ENCODE results near the gene PIRT.
"Not testable (repeated sequence)": the region's sequence is repeated elsewhere in the genome, so short reads cannot be mapped to it uniquely, and the experiment has no call there.

PIRT gene

GRCh38 chr17:10837921-10838320 is at the start of gene PIRT:
Gene PIRT (minus strand): TSS chr17:10838087. CDS start chr17:10825645, 12,442 bp downstream.
- Histone ChIP-seq H3K27me3 (ENCODE audit: control insufficient read depth, insufficient read depth, low read length) (no peaks in the 10 kb centered on the region), H3K4me3 (ENCODE audit: low read depth, low read length) (no peak within 1 kb of the TSS), H3K27ac (ENCODE audit: low read depth, low read length) (no peak within 1 kb of the TSS), H3K9me3 (ENCODE audit: control insufficient read depth, insufficient read depth, low read depth, low read length) (no peaks in the 10 kb centered on the region), H3K9ac (ENCODE audit: low read length) (no peak within 1 kb of the TSS), H3K4me1 (ENCODE audit: control insufficient read depth, insufficient read depth, low read length) (peaks cover 3% of the 10 kb centered on the region; the same call in 1 of the 2 replicates), H3K36me3 (ENCODE audit: control insufficient read depth, insufficient read depth, low read length) (no peaks in the 10 kb centered on the region)

DNA sequence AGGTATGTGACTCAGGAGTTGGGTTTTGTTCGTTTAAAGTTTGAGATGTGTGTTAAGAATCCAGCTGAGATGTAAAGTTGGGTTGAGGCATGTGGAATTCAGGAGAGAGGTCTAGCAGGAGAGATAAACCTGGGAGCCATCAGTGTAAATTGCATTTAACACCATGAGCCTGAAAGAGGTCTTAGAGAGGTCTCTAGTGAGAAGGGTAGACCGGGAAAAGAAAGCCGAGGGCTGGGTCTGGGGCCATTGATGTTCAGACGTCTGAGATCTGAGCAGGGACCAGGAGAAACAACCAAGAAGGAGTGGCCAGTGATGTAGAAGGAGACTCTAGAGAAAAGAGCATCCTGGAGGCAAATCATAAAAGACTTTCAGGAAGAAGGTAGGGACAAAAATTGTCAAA is 44.1 kb upstream of the PIRT start:
- no peaks in the 10 kb centered on the region for H3K4me1 ChIP-seq (ENCODE audit: control insufficient read depth, insufficient read depth, low read length)
- H3K27me3 ChIP-seq (ENCODE audit: control insufficient read depth, insufficient read depth, low read length): peaks cover 3% of the 10 kb centered on the region; the same call in 1 of the 2 replicates
- H3K9me3 ChIP-seq (ENCODE audit: control insufficient read depth, insufficient read depth, low read depth, low read length): no peaks in the 10 kb centered on the region
- no peak overlapping the region for H3K27ac ChIP-seq (ENCODE audit: low read depth, low read length)
- no peak overlapping the region for H3K9ac ChIP-seq (ENCODE audit: low read length)
- H3K36me3 ChIP-seq (ENCODE audit: control insufficient read depth, insufficient read depth, low read length): no peaks in the 10 kb centered on the region
- no peak overlapping the region for H3K4me3 ChIP-seq (ENCODE audit: low read depth, low read length)

DNA sequence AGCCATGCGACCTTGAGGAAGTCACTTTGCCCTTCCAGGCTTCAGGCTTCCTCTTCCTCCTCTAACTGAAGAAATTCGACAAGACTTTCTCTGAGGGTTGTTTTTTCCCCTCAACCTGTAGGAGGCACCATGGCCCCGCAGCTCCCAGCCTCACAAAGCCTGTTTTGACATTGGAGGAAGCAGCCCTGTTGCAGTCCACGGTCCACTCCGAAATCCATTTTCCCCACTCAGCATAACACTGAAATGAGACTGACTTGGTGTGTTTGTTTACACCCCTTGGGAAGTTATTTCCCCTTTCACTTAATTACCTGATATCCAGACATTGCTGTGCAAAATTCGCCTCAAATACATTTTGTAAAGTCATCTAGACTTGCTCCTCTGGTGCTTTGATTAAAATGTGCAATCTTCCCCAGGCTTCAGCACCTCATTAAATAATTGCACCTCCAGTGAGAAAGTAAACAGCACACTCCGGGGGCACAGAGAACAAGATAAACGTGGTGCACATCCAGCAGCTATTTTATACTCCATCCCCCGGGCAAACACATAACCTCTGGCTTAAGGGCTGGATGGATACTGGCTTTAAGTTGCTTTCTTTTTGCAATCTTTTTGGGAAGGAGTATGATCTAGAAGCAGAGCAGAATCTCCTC is 41.4 kb upstream of the PIRT start:
- Histone ChIP-seq H3K36me3 (ENCODE audit: control insufficient read depth, insufficient read depth, low read length) (no peaks in the 10 kb centered on the region), H3K9me3 (ENCODE audit: control insufficient read depth, insufficient read depth, low read depth, low read length) (no peaks in the 10 kb centered on the region), H3K4me1 (ENCODE audit: control insufficient read depth, insufficient read depth, low read length) (no peaks in the 10 kb centered on the region), H3K4me3 (ENCODE audit: low read depth, low read length) (no peak overlapping the region), H3K27ac (ENCODE audit: low read depth, low read length) (no peak overlapping the region), H3K27me3 (ENCODE audit: control insufficient read depth, insufficient read depth, low read length) (peaks cover 3% of the 10 kb centered on the region; the same call in 1 of the 2 replicates), H3K9ac (ENCODE audit: low read length) (no peak overlapping the region)

GRCh38 chr17:10875984-10876555 is 38.2 kb upstream of the PIRT start:
- Histone ChIP-seq H3K27me3 (ENCODE audit: control insufficient read depth, insufficient read depth, low read length) (no peaks in the 10 kb centered on the region), H3K27ac (ENCODE audit: low read depth, low read length) (no peak overlapping the region), H3K9ac (ENCODE audit: low read length) (no peak overlapping the region), H3K4me3 (ENCODE audit: low read depth, low read length) (no peak overlapping the region), H3K4me1 (ENCODE audit: control insufficient read depth, insufficient read depth, low read length) (no peaks in the 10 kb centered on the region), H3K9me3 (ENCODE audit: control insufficient read depth, insufficient read depth, low read depth, low read length) (no peaks in the 10 kb centered on the region), H3K36me3 (ENCODE audit: control insufficient read depth, insufficient read depth, low read length) (no peaks in the 10 kb centered on the region)

DNA sequence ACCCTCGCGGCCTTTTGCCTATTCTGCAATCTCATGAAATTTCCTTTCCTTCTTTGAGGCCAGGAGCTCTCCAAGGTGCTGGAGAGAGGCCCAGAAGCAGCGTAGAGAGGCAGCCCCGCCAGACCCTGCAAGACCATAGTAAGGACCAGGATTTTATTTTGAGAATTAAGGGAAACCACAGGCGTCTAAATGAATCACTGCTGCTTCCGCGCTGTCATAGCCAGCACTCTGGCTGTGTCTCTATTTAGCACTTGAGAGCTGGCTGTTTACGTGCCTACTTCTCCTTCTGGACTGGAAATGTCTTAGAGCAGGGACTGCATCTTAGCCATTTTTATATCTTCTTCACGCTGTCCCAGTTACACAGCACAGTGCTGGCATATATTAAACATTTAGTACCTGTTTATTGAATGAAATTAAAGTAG is 37.6 kb upstream of the PIRT start:
- no peaks in the 10 kb centered on the region for H3K9me3 ChIP-seq (ENCODE audit: control insufficient read depth, insufficient read depth, low read depth, low read length)
- H3K27me3 ChIP-seq (ENCODE audit: control insufficient read depth, insufficient read depth, low read length): 0 out of 2 replicates have a peak, but pooled peaks cover 4% of the 10 kb centered on the region
- H3K9ac ChIP-seq (ENCODE audit: low read length): no peak overlapping the region
- H3K4me3 ChIP-seq (ENCODE audit: low read depth, low read length): no peak overlapping the region
- no peaks in the 10 kb centered on the region for H3K36me3 ChIP-seq (ENCODE audit: control insufficient read depth, insufficient read depth, low read length)
- no peaks in the 10 kb centered on the region for H3K4me1 ChIP-seq (ENCODE audit: control insufficient read depth, insufficient read depth, low read length)
- no peak overlapping the region for H3K27ac ChIP-seq (ENCODE audit: low read depth, low read length)

- H3K36me3 ChIP-seq (ENCODE audit: control insufficient read depth, insufficient read depth, low read length): no peaks in the 10 kb centered on the region
- no peak overlapping the region for H3K9ac ChIP-seq (ENCODE audit: low read length)
- H3K27ac ChIP-seq (ENCODE audit: low read depth, low read length): no peak overlapping the region
- H3K27me3 ChIP-seq (ENCODE audit: control insufficient read depth, insufficient read depth, low read length): peaks cover 9% of the 10 kb centered on the region; the same call in 1 of the 2 replicates
- H3K4me1 ChIP-seq (ENCODE audit: control insufficient read depth, insufficient read depth, low read length): no peaks in the 10 kb centered on the region
- no peak overlapping the region for H3K4me3 ChIP-seq (ENCODE audit: low read depth, low read length)
- 0 out of 2 replicates have a peak, but pooled peaks cover 1% of the 10 kb centered on the region for H3K9me3 ChIP-seq (ENCODE audit: control insufficient read depth, insufficient read depth, low read depth, low read length)
These were observed 34.0 kb upstream of the PIRT start for GRCh38 chr17:10871914-10872313.

GRCh38 chr17:10870336-10871050 is 32.6 kb upstream of the PIRT start:
- 0 out of 2 replicates have a peak, but pooled peaks cover 3% of the 10 kb centered on the region for H3K9me3 ChIP-seq (ENCODE audit: control insufficient read depth, insufficient read depth, low read depth, low read length)
- peaks cover 9% of the 10 kb centered on the region; the same call in 1 of the 2 replicates for H3K27me3 ChIP-seq (ENCODE audit: control insufficient read depth, insufficient read depth, low read length)
- H3K36me3 ChIP-seq (ENCODE audit: control insufficient read depth, insufficient read depth, low read length): no peaks in the 10 kb centered on the region
- no peak overlapping the region for H3K4me3 ChIP-seq (ENCODE audit: low read depth, low read length)
- H3K27ac ChIP-seq (ENCODE audit: low read depth, low read length): no peak overlapping the region
- no peaks in the 10 kb centered on the region for H3K4me1 ChIP-seq (ENCODE audit: control insufficient read depth, insufficient read depth, low read length)
- H3K9ac ChIP-seq (ENCODE audit: low read length): no peak overlapping the region

- H3K27ac ChIP-seq (ENCODE audit: low read depth, low read length); H3K9me3 ChIP-seq (ENCODE audit: control insufficient read depth, insufficient read depth, low read depth, low read length); H3K4me1 ChIP-seq (ENCODE audit: control insufficient read depth, insufficient read depth, low read length); H3K4me3 ChIP-seq (ENCODE audit: low read depth, low read length); H3K27me3 ChIP-seq (ENCODE audit: control insufficient read depth, insufficient read depth, low read length); H3K36me3 ChIP-seq (ENCODE audit: control insufficient read depth, insufficient read depth, low read length); H3K9ac ChIP-seq (ENCODE audit: low read length): not testable (repeated sequence)
These were observed 30.9 kb upstream of the PIRT start for GRCh38 chr17:10868744-10869143.

GRCh38 chr17:10859051-10859450 is 21.2 kb upstream of the PIRT start:
- Histone ChIP-seq H3K9ac (ENCODE audit: low read length) (no peak overlapping the region), H3K27me3 (ENCODE audit: control insufficient read depth, insufficient read depth, low read length) (peaks cover 3% of the 10 kb centered on the region; the same call in 1 of the 2 replicates), H3K9me3 (ENCODE audit: control insufficient read depth, insufficient read depth, low read depth, low read length) (no peaks in the 10 kb centered on the region), H3K27ac (ENCODE audit: low read depth, low read length) (no peak overlapping the region), H3K4me3 (ENCODE audit: low read depth, low read length) (no peak overlapping the region), H3K4me1 (ENCODE audit: control insufficient read depth, insufficient read depth, low read length) (no peaks in the 10 kb centered on the region), H3K36me3 (ENCODE audit: control insufficient read depth, insufficient read depth, low read length) (no peaks in the 10 kb centered on the region)

DNA sequence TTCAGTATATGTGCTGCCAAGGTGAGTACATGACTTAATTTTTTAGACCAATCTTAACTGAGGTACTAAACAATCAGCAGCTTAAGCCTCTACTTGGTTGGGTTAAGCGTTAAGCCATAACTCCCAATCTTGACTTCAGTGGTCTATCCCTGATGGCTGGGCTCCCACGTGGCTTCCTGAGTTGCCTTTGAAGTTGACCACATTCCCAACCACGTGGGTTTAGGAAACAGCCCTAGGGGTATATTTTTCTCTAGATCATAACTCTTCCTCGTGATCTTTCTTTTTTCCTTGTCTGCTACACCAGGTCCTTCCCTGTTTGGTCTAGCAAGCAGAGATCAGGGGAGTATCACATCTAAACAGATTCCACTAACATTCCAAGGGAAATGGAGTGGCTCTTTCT is 20.1 kb upstream of the PIRT start:
- Histone ChIP-seq H3K27ac (ENCODE audit: low read depth, low read length) (no peak overlapping the region), H3K36me3 (ENCODE audit: control insufficient read depth, insufficient read depth, low read length) (no peaks in the 10 kb centered on the region), H3K9me3 (ENCODE audit: control insufficient read depth, insufficient read depth, low read depth, low read length) (no peaks in the 10 kb centered on the region), H3K27me3 (ENCODE audit: control insufficient read depth, insufficient read depth, low read length) (no peaks in the 10 kb centered on the region), H3K4me3 (ENCODE audit: low read depth, low read length) (no peak overlapping the region), H3K9ac (ENCODE audit: low read length) (no peak overlapping the region), H3K4me1 (ENCODE audit: control insufficient read depth, insufficient read depth, low read length) (no peaks in the 10 kb centered on the region)

GRCh38 chr17:10846636-10847035 is 8.7 kb upstream of the PIRT start:
- peaks cover 15% of the 10 kb centered on the region for H3K4me1 ChIP-seq (ENCODE audit: control insufficient read depth, insufficient read depth, low read length)
- H3K9ac ChIP-seq (ENCODE audit: low read length); H3K27me3 ChIP-seq (ENCODE audit: control insufficient read depth, insufficient read depth, low read length); H3K27ac ChIP-seq (ENCODE audit: low read depth, low read length); H3K4me3 ChIP-seq (ENCODE audit: low read depth, low read length); H3K36me3 ChIP-seq (ENCODE audit: control insufficient read depth, insufficient read depth, low read length); H3K9me3 ChIP-seq (ENCODE audit: control insufficient read depth, insufficient read depth, low read depth, low read length): not testable (repeated sequence)

All from HUES6 (cell line).